Left forelimb (tissue), 1 donor: ENCODE results near the gene DCDC2.
"Not testable (repeated sequence)": the region's sequence is repeated elsewhere in the genome, so short reads cannot be mapped to it uniquely, and the experiment has no call there.

Experiments
- DNase-seq: peaks from one replicate; pipeline ENCODE4 v3.0.0-alpha.2; 2018; ENCODE audit warnings: low spot score

Gene DCDC2

DNA sequence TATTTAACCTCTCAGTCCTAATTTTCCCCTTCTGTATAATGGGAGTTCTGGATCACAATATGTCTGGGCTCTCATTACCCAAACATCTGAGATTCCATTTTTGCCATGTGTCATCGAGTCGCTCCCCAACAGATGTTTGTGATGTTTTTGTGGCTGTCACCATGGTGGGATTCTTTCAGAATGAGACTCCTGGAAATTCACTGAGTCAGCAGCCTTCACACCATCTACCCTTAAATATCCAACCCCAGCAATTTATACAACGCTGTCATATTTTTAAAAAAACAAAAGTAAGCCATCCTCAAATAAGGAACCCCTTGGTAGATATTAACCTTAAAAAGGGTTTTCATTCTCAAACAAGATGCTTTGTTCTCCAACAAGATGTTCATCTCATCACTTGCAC is 211.0 kb downstream of the DCDC2 start:
- no peak for DNase-seq

DNA sequence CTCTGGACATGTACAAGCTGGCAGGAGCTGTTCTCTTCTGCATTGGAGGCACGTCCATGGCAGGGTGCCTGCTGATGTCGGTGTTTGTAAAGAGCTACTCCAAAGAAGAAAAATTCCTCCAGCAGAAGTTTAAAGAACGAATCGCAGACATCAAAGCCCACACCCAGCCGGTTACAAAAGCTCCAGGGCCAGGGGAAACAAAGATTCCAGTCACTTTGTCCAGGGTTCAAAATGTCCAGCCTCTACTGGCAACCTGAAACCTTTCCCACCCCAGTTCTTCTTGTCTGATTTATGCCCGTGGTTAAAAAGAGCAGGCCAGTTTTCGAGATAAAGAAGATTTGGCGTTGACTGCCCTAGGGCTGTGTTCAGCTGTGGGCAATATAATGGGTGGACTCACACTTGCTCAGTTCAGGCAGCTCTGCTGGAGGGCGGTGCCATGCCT is 212.1 kb downstream of the DCDC2 start:
- no peak for DNase-seq

DNA sequence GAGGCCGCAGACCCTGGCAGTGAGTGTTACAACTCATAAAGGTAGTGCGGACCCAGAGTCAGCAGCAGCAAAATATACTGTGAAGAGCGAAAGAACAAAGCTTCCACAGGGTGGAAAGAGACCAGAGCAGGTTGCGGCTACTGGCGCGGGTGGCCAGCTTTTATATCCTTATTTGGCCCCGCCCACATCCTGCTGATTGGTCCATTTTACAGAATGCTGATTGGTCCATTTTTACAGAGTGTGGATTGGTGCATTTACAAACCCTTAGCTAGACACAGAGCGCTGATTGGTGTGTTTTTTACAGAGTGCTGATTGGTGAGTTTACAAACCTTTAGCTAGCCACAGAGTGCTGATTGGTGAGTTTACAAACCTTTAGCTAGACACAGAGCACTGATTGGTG is 215.1 kb downstream of the DCDC2 start:
- DNase-seq: not testable (repeated sequence)

DNA sequence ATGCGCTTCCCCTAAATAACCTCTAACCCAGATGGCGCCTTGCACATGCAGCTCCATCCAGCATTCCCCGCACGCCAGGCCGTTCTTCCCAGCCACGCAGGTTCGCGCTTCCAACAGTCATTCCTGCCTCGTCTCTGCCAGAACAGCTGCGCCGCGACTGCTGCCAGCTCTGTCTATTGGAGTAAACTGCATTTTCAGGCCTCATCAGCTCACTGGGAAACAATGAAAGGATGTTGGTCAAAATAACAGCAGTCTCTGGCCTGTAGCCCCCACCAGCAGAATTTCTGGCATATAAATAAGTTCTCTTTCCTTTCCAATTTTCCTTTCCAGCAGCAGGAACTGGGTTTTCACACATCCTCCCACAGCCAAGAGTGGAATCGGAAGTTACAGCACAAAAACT is 217.3 kb downstream of the DCDC2 start:
- DNase-seq: peak; percentile 88

DNA sequence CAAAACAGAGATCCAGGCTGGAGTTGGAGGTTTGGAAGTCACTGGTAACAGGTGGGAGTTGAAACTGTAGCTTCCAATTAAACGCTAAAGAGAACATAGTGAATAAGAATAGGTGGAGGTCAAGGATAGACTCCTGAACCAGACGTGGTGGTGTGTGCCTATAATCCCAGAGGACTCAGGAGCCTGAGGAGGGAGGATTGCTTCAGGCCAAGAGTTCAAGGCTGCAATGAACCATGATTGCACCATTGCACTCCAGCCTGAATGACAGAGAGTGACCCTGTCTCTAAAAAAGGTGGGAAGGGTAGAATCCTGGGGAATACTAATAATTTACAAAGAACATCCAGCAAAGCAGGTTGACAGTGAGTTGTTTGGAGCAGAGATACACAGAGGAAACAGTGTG is 218.2 kb downstream of the DCDC2 start:
- DNase-seq: no peak

DNA sequence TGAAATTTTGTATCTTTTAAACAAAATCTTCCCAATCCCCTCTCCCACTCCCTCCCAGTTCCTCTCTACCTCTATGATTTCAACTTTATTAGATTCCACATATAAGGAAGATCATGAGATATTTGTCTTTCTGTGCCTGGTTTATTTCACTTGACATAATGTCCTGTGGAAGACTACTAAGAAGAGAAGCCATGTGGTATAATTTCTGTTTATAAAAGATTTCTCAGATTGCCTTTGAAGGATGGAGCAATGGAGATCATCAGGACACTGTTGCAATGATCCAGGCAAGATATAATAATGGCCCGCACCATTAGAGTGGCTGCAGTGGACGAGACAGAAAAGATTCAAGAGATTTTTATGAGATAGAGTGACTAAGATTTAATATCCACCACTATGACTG is 218.8 kb downstream of the DCDC2 start:
- DNase-seq: no peak

DNA sequence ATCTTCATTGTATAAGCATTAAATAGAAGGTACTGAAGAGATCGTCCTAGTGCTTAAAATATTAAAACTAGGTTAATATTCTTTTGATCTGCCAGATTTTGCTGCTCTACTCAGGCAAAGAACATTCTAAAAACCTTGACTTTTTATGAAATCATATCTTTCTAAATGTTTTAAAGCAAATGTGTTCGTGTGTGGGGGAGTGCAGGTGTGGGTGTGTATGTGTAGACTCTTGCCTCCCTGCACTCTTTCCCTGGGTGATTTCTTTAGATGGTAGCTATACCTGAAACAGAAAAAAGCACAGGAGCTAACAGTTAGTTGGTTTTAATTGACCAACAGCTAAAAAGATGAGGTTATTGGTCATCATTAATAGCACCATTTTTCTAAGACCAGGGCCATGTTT is 226.1 kb downstream of the DCDC2 start:
- no peak for DNase-seq

DNA sequence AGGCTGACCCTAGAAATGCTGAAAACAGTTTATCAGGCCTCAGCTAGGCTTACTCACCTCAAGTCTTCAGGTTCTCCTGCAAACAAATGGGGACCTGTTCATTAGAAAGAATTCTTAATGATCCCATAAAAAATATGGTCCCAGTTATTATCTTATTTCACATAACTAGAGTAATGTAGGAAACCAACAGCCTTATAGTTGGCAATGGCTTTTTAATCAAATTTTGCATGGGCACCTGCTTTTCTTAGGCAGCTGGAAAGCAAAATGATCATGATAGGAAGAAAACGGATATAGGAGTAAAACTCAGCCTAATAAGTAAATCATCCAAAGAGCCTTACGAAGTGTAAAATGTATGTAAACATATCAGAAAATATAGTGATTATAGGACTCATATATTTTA is 230.5 kb downstream of the DCDC2 start:
- DNase-seq: no peak

DNA sequence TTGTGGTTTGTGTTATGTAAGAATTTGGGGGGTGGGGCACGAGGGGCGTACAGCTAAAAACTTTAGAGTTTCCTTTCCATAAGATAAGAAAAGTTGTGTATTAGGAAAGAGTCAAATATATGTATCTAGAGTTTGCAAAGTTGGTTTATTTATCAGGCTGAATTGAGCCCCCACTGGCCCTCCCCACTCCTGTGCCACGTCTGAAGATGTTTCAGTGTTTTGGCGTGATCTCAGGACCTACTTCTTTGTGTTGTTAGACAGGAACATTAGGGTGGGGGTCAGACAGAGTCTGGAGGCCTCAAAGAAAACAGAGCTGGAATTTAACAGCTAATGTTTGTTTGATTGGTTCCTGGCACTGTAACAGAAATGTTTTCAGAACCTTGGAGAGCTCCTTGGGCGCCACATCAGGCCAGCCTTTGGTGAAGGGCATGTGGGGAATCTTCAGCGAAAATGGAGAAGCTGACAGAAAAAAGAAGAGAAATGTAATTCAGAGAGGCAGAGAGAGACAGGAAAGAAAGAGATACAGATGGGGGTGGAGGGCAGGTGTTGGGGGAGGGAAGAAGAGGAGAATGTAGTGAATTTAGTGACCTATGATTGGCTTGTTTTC is 231.2 kb downstream of the DCDC2 start:
- peak; percentile 68 for DNase-seq

DNA sequence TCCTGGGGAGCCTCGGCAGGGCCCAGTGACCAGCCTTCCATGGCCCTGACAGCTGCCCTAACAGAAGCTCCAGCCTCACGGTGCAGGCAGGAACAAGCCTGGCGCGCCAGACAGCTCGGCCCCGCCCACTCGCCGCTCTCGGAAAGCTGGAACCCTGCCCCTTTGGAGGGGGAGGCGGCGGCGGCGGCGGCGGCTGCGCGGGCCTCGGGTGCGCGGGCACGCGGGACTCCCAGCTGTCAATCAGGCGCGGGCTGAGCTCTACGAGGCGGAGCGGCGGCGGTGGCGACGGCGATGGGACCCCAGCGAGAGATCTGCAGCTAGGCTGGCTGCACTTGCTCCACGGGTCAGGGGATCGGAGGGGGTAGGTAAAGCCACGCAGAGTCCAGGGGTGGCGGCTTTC is 231.9 kb downstream of the DCDC2 start, which contains the start of gene NRSN1:
TSS of gene NRSN1 (plus strand) at position 236 of the 400 bp plus-strand sequence. CDS start 8,113 bp downstream, outside the sequence.
- DNase-seq: no peak

DNA sequence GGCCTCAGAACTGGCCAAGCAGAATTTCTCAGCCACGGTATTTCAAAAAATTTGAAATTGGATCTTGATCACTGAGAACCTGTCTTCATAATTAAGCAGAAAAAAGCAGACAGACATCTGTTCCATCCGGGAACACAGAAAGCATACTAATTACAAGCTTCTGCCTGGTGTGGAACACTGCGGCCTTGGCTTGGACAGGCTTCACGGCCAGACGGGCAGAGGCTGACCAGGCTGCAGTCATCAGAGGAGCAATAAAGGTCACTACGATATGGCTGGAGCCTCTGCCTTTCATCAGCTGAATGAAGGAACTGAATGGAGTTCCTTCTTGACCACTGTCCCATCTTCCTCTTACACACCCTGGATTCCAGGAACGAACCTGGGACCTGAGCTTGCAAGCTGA is 235.7 kb downstream of the DCDC2 start:
- no peak for DNase-seq
